IMR-90 (cell line): ENCODE data around the gene ADGRD2. TPM values are rescaled to one million over a fixed set of nuclear protein-coding genes. Genes with fewer than 3 reads are reported as not detected.

ENCODE experiments used
- ATAC-seq: fragments of 200-7000 bp; cut with Tn5 transposase; 2 replicates; pipeline ENCODE4 v1.9.1; 2020; ENCODE audit warnings: low read depth, mild to moderate bottlenecking, moderate library complexity
- BruUV-seq: library from RNA; stranded (reverse); fragments of 400-500 nt; replicated peaks from 2 replicates; lab custom pipeline; 2021; lab: Mats Ljungman, UMichigan
- CTCF ChIA-PET: fragments of 300-600 bp; formaldehyde crosslinking; extraction: SDS; loops from one replicate; lab custom pipeline; 2021; ENCODE audit warnings: antibody characterized with exemption; lab: Yijun Ruan, JAX
- POLR2A ChIA-PET: fragments of 300-600 bp; sonication (Branson Sonifier 250); formaldehyde crosslinking; loops from one replicate; lab custom pipeline; 2022; ENCODE audit warnings: antibody characterized with exemption; ENCODE audit not compliant: unreplicated experiment; lab: Charles Lee
- DNase-seq: peaks from one replicate; pipeline ENCODE4 v3.0.0; 2013
- H2AFZ ChIP-seq: replicated peaks from 2 replicates; pipeline ENCODE3; 2013; ENCODE audit warnings: low read length, mild to moderate bottlenecking; ENCODE audit not compliant: poor library complexity
- H2AK5ac ChIP-seq: 2 replicates; pipeline ENCODE4 v1.6.1; 2013; ENCODE audit warnings: low read depth, low read length, inconsistent platforms
- H2AK9ac ChIP-seq: replicated peaks from 2 replicates; pipeline ENCODE3; 2013; ENCODE audit warnings: mild to moderate bottlenecking, low read depth, low read length, moderate library complexity; ENCODE audit not compliant: poor library complexity
- H2BK120ac ChIP-seq: 2 replicates; pipeline ENCODE4 v1.6.1; 2013; ENCODE audit warnings: low read depth, low read length, inconsistent platforms
- H2BK15ac ChIP-seq: 3 replicates; pipeline ENCODE4 v1.6.1; 2013; ENCODE audit warnings: low read depth, low read length, inconsistent platforms
- H2BK20ac ChIP-seq: 2 replicates; pipeline ENCODE4 v1.6.1; 2013; ENCODE audit warnings: low read depth, mild to moderate bottlenecking, inconsistent platforms, low read length, moderate library complexity
- H2BK5ac ChIP-seq: 2 replicates; pipeline ENCODE4 v1.6.1; 2013; ENCODE audit warnings: mild to moderate bottlenecking, low read depth, low read length, inconsistent platforms; ENCODE audit not compliant: poor library complexity, severe bottlenecking
- H3K14ac ChIP-seq: replicated peaks from 2 replicates; pipeline ENCODE4 v1.6.1; 2013; ENCODE audit warnings: low read depth, low read length, inconsistent platforms
- H3K18ac ChIP-seq: 2 replicates; pipeline ENCODE4 v1.6.1; 2013; ENCODE audit warnings: low read depth, low read length, control low read depth
- H3K23ac ChIP-seq: 2 replicates; pipeline ENCODE4 v1.6.1; 2013; ENCODE audit warnings: low read depth, low read length, inconsistent platforms
- H3K27ac ChIP-seq: 2 replicates; pipeline ENCODE4 v1.5.1; 2013; ENCODE audit warnings: mild to moderate bottlenecking, control low read depth, low read length; ENCODE audit not compliant: insufficient read depth
- H3K27me3 ChIP-seq: 2 replicates; pipeline ENCODE4 v1.6.1; 2013; ENCODE audit warnings: low read length; ENCODE audit not compliant: control insufficient read depth, insufficient read depth
- H3K36me3 ChIP-seq: 2 replicates; pipeline ENCODE4 v1.6.1; 2013; ENCODE audit warnings: low read length, mixed read lengths; ENCODE audit not compliant: control insufficient read depth, insufficient read depth
- H3K4ac ChIP-seq: 2 replicates; pipeline ENCODE4 v1.6.1; 2013; ENCODE audit warnings: low read depth, low read length, inconsistent platforms
- H3K4me1 ChIP-seq: 2 replicates; pipeline ENCODE4 v1.6.1; 2013; ENCODE audit warnings: low read length, mixed read lengths; ENCODE audit not compliant: control insufficient read depth, insufficient read depth
- H3K4me2 ChIP-seq: 2 replicates; pipeline ENCODE4 v1.6.1; 2013; ENCODE audit warnings: low read depth, mild to moderate bottlenecking, control low read depth, low read length, moderate library complexity
- H3K4me3 ChIP-seq: 2 replicates; pipeline ENCODE4 v1.5.1; 2013; ENCODE audit warnings: low read depth, mild to moderate bottlenecking, control low read depth, low read length, moderate library complexity; ENCODE audit not compliant: insufficient read depth
- H3K56ac ChIP-seq: 2 replicates; pipeline ENCODE4 v1.6.1; 2013; ENCODE audit warnings: low read length, inconsistent platforms; ENCODE audit not compliant: insufficient read depth; ENCODE audit errors: extremely low read depth
- H3K79me1 ChIP-seq, 2 experiments: 2 replicates each; pipeline ENCODE4 v1.6.1; 2013; ENCODE audit warnings: low read length in 2 of 2, inconsistent platforms in 1 of 2, low read depth in 1 of 2
- H3K9ac ChIP-seq: 2 replicates; pipeline ENCODE4 v1.6.1; 2013; ENCODE audit warnings: low read depth, low read length, control low read depth
- H3K9me1 ChIP-seq: 2 replicates; pipeline ENCODE4 v1.6.1; 2013; ENCODE audit warnings: low read length, inconsistent platforms; ENCODE audit not compliant: insufficient read depth
- H3K9me3 ChIP-seq: 2 replicates; pipeline ENCODE4 v1.6.1; 2013; ENCODE audit warnings: low read length; ENCODE audit not compliant: control insufficient read depth, insufficient read depth
- H4K20me1 ChIP-seq: 2 replicates; pipeline ENCODE4 v1.6.1; 2013; ENCODE audit warnings: low read length, inconsistent platforms; ENCODE audit not compliant: insufficient read depth
- H4K5ac ChIP-seq: 2 replicates; pipeline ENCODE4 v1.6.1; 2013; ENCODE audit warnings: mild to moderate bottlenecking, low read depth, low read length, control low read depth
- H4K8ac ChIP-seq, 2 experiments: 2 replicates each; pipeline ENCODE4 v1.6.1; 2013; ENCODE audit warnings: low read depth in 2 of 2, low read length in 2 of 2, control low read depth in 1 of 2, inconsistent platforms in 1 of 2
- H4K91ac ChIP-seq: 2 replicates; pipeline ENCODE4 v1.6.1; 2013; ENCODE audit warnings: low read depth, low read length, inconsistent platforms; ENCODE audit not compliant: insufficient read depth
- BHLHE40 ChIP-seq: fragments of 150-350 bp; IDR thresholded peaks from 2 replicates; pipeline ENCODE4 v1.6.1; 2016; ENCODE audit warnings: mild to moderate bottlenecking, low read depth, low read length
- CEBPB ChIP-seq: IDR thresholded peaks from 2 replicates; pipeline ENCODE4 v1.6.1; 2012; ENCODE audit warnings: low read depth, low read length, improper control_type of control experiment
- CHD1 ChIP-seq: IDR thresholded peaks from 2 replicates; pipeline ENCODE4 v1.6.1; 2012; ENCODE audit warnings: low read depth, low read length, improper control_type of control experiment
- MXI1 ChIP-seq: IDR thresholded peaks from 2 replicates; pipeline ENCODE4 v1.6.1; 2012; ENCODE audit warnings: low read depth, mild to moderate bottlenecking, low read length, moderate library complexity, borderline replicate concordance
- NFE2L2 ChIP-seq: fragments of 150-350 bp; IDR thresholded peaks from 2 replicates; pipeline ENCODE4 v1.6.1; 2016; ENCODE audit warnings: low read depth, mild to moderate bottlenecking, low read length
- POLR2A ChIP-seq: IDR thresholded peaks from 2 replicates; pipeline ENCODE4 v1.6.1; 2012; ENCODE audit warnings: mild to moderate bottlenecking, low read depth, low read length
- RAD21 ChIP-seq: IDR thresholded peaks from 2 replicates; pipeline ENCODE4 v1.6.1; 2012; ENCODE audit warnings: low read length, improper control_type of control experiment
- RCOR1 ChIP-seq: IDR thresholded peaks from 2 replicates; pipeline ENCODE4 v1.6.1; 2012; ENCODE audit warnings: mild to moderate bottlenecking, low read length, improper control_type of control experiment; ENCODE audit not compliant: insufficient replicate concordance
- WGBS, 2 experiments: methylation state at CpG; one replicate each; pipeline versions ENCODE4 v1.1.5 to v1.1.7; 2013; ENCODE audit warnings: missing lambda C conversion rate in 2 of 2; ENCODE audit not compliant: insufficient read length in 1 of 2; ENCODE audit errors: extremely low coverage in 2 of 2; 5-methylcytosine and 5-hydroxymethylcytosine counted together
- dilution Hi-C: fragments of 300-500 bp; cut with HindIII; formaldehyde crosslinking; loops from one replicate; pipeline ENCODE4 v1.14.3; 2018; ENCODE audit warnings: low sequenced_read_pairs; ENCODE audit not compliant: unreplicated experiment
- in situ Hi-C: fragments of 300-500 bp; cut with MboI; formaldehyde crosslinking; loops from 3 replicates; pipeline ENCODE4 v1.14.3; 2019; ENCODE audit warnings: low sequenced_read_pairs, inconsistent platforms, mixed read lengths
- intact Hi-C: fragments of 100-400 bp; cut with micrococcal nuclease; formaldehyde crosslinking; loops from 2 replicates; pipeline ENCODE4 v1.10.0; 2022
- polyA plus RNA-seq, 3 experiments: library from polyadenylated mRNA; depleted of rRNA; stranded (reverse); fragments of >200 nt; gene quantifications; 2 replicates each; pipeline ENCODE4 v1.2.3, GENCODE V29; 2012; ENCODE audit warnings: low replicate concordance in 1 of 3
- total RNA-seq: library from RNA; depleted of rRNA; stranded (reverse); fragments of >200 nt; gene quantifications from 2 replicates; pipeline ENCODE4 v1.2.3, GENCODE V29; 2012

ADGRD2 gene
- total and polyA plus RNA-seq, 2 of the 4 experiments (the other 2 are of a cell fraction): not detected

DNA sequence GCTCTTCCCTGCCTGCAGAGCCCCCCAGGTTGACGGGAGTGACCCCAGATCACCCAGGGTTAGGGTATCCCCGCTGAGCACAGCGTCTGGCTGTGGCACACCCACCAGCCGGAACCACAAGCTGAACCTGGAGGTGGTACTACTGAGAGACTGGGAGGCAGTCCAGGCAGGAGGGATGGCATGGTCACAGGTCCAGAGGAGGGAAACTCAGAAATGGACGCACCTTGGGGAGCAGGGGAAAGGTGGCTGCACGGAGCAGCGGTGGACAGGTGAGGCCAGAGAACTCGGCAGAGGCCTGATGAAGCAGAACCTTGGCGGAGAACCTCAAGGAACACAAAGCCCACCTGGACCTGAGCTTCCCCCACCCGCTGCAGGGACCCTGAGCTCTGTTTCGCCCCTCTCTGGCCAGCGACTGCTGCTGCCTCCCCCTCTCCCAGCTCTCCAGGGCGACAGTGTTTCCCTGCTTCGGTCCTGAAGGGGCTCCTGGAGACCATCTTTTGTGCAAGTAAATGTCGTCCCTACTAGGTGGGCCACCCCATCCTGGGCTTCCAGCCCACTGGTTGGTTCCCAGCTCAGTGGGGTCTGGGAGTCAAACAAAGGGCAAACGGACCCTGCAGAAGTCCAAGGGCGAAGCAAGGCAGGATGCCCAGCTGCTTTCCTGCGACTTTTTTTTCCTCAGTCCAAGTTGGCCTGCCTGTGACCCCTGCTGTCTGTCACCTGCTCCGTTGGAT, 845 bp downstream of the ADGRD2 start:
- in situ Hi-C loops: no loop called here
- H2AK5ac ChIP-seq: no peak overlapping the region
- CTCF ChIA-PET: no interaction called here
- dilution Hi-C loops: no loop called here
- no peaks in the 10 kb centered on the region for H3K36me3 ChIP-seq
- no peaks in the 10 kb centered on the region for H3K79me1 ChIP-seq
- H2BK20ac ChIP-seq: no peak overlapping the region
- no peaks in the 10 kb centered on the region for H3K4me1 ChIP-seq
- ATAC-seq (no peak), DNase-seq (no peak)
- WGBS, 2 experiments: 42% methylated on average over 8 of the region's 19 CpGs; no CpG with 5 or more reads in 1 of the 2 experiments
- H3K4ac ChIP-seq: no peak overlapping the region
- H4K8ac ChIP-seq: no peak overlapping the region
- H3K4me2 ChIP-seq: no peak overlapping the region
- H4K91ac ChIP-seq: no peak overlapping the region
- no peak overlapping the region for H3K14ac ChIP-seq
- BruUV-seq: no TSS peak
- TF ChIP-seq BHLHE40 (no peak), CEBPB (no peak), MXI1 (no peak), RCOR1 (no peak), POLR2A (no peak), RAD21 (no peak), NFE2L2 (no peak), CHD1 (no peak)
- H3K27ac ChIP-seq: no peak overlapping the region
- H3K9me1 ChIP-seq: no peaks in the 10 kb centered on the region
- H3K9me3 ChIP-seq: no peaks in the 10 kb centered on the region
- no peaks in the 10 kb centered on the region for H4K20me1 ChIP-seq
- H3K56ac ChIP-seq: no peak overlapping the region
- peak overlapping the region; percentile 87 for H2AFZ ChIP-seq
- POLR2A ChIA-PET: no interaction called here
- no peak overlapping the region for H3K18ac ChIP-seq
- H2BK15ac ChIP-seq: no peak overlapping the region
- no peak overlapping the region for H4K5ac ChIP-seq
- H3K23ac ChIP-seq: no peak overlapping the region
- H3K4me3 ChIP-seq: no peak overlapping the region
- peaks cover 59% of the 10 kb centered on the region for H3K27me3 ChIP-seq
- no peak overlapping the region for H2BK5ac ChIP-seq
- intact Hi-C loops: no loop called here
- H3K9ac ChIP-seq: no peak overlapping the region
- no peak overlapping the region for H2AK9ac ChIP-seq
- no peak overlapping the region for H2BK120ac ChIP-seq
